ENCODE results near the gene SSTR3.

Gene SSTR3

GRCh38 chr22:37245740-37246139 is 33.5 kb upstream of the SSTR3 start:
- no peak for TF ChIP-seq GATA2 (IDR thresholded peaks at IDR 0.05; ENCODE audit: low read depth, low read length)
- no peak for TF ChIP-seq GATA3 (IDR thresholded peaks at IDR 0.05; ENCODE audit: low read depth, low read length)

GRCh38 chr22:37244922-37245722 is 32.8 kb upstream of the SSTR3 start:
- TF ChIP-seq GATA2 (IDR thresholded peaks at IDR 0.05; ENCODE audit: low read depth, low read length) (no peak), GATA3 (IDR thresholded peaks at IDR 0.05; ENCODE audit: low read depth, low read length) (no peak)

GRCh38 chr22:37244114-37244921 is 32.0 kb upstream of the SSTR3 start, which contains the start of gene RAC2:
Gene RAC2 (minus strand): TSS chr22:37244269. CDS start chr22:37244148, 121 bp downstream.
- TF ChIP-seq GATA2 (IDR thresholded peaks at IDR 0.05; ENCODE audit: low read depth, low read length): no peak
- no peak for TF ChIP-seq GATA3 (IDR thresholded peaks at IDR 0.05; ENCODE audit: low read depth, low read length)

- TF ChIP-seq GATA3 (IDR thresholded peaks at IDR 0.05; ENCODE audit: low read depth, low read length) (no peak), GATA2 (IDR thresholded peaks at IDR 0.05; ENCODE audit: low read depth, low read length) (no peak)
Measured at GRCh38 chr22:37243402-37244113, 31.3 kb upstream of the SSTR3 start.

GRCh38 chr22:37242395-37242918 is 30.2 kb upstream of the SSTR3 start:
- TF ChIP-seq GATA2 (IDR thresholded peaks at IDR 0.05; ENCODE audit: low read depth, low read length) (peak; percentile 49; the same call in 1 of the 2 replicates), GATA3 (IDR thresholded peaks at IDR 0.05; ENCODE audit: low read depth, low read length) (no peak)

- TF ChIP-seq GATA3 (IDR thresholded peaks at IDR 0.05; ENCODE audit: low read depth, low read length) (no peak), GATA2 (IDR thresholded peaks at IDR 0.05; ENCODE audit: low read depth, low read length) (no peak)
Measured at GRCh38 chr22:37241351-37242142, 29.3 kb upstream of the SSTR3 start.

- TF ChIP-seq GATA3 (IDR thresholded peaks at IDR 0.05; ENCODE audit: low read depth, low read length): no peak
- no peak for TF ChIP-seq GATA2 (IDR thresholded peaks at IDR 0.05; ENCODE audit: low read depth, low read length)
Measured at GRCh38 chr22:37240941-37241320, 28.7 kb upstream of the SSTR3 start.

- TF ChIP-seq GATA3 (IDR thresholded peaks at IDR 0.05; ENCODE audit: low read depth, low read length) (no peak), GATA2 (IDR thresholded peaks at IDR 0.05; ENCODE audit: low read depth, low read length) (no peak)
Measured at GRCh38 chr22:37240240-37240940, 28.1 kb upstream of the SSTR3 start.

- TF ChIP-seq GATA3 (IDR thresholded peaks at IDR 0.05; ENCODE audit: low read depth, low read length): no peak
- TF ChIP-seq GATA2 (IDR thresholded peaks at IDR 0.05; ENCODE audit: low read depth, low read length): no peak
Measured at GRCh38 chr22:37239336-37240239, 27.3 kb upstream of the SSTR3 start.

GRCh38 chr22:37237371-37238268 is 25.3 kb upstream of the SSTR3 start:
- TF ChIP-seq GATA2 (IDR thresholded peaks at IDR 0.05; ENCODE audit: low read depth, low read length): no peak
- TF ChIP-seq GATA3 (IDR thresholded peaks at IDR 0.05; ENCODE audit: low read depth, low read length): no peak

All from SH-SY5Y (cell line).